ENCODE measurements around the gene CLCN7. TPM values are rescaled to one million over a fixed set of nuclear protein-coding genes. Genes with fewer than 3 reads are reported as not detected.

Gene CLCN7
- total and polyA plus RNA-seq, 2 of the 8 experiments (the other 6 are each of a cell fraction or from before 2014, with no cell fraction given) = 38.6 to 81.5 TPM

Other genes starting within 250 kb of the CLCN7 start
- not detected in 2 replicates for gene TPSG1, start 249.8 kb downstream of the CLCN7 start, total RNA-seq (2021; fragmentation: NEBNext Ultra II Directional; extraction: Animal tissue kit (Norgen Biotek cat#: 25700))
- gene TPSG1, start 249.8 kb downstream of the CLCN7 start, polyA plus RNA-seq (2011; rRNA removed) = not detected in 2 replicates
- not detected in 2 replicates for gene TPSB2, start 244.8 kb downstream of the CLCN7 start, total RNA-seq (2021; fragmentation: NEBNext Ultra II Directional; extraction: Animal tissue kit (Norgen Biotek cat#: 25700))
- 0.08 TPM in 1 of 2 replicates, not detected in the other for gene TPSB2, start 244.8 kb downstream of the CLCN7 start, polyA plus RNA-seq (2011; rRNA removed)
- gene TPSAB1, start 234.3 kb downstream of the CLCN7 start, total RNA-seq (2021; fragmentation: NEBNext Ultra II Directional; extraction: Animal tissue kit (Norgen Biotek cat#: 25700)) = not detected in 2 replicates
- gene TPSAB1, start 234.3 kb downstream of the CLCN7 start, polyA plus RNA-seq (2011; rRNA removed) = 0.09 TPM in 2 replicates
- not detected in 2 replicates for gene TPSD1, start 219.0 kb downstream of the CLCN7 start, total RNA-seq (2021; fragmentation: NEBNext Ultra II Directional; extraction: Animal tissue kit (Norgen Biotek cat#: 25700))
- 0.26 and 0.61 TPM in 2 replicates for gene TPSD1, start 219.0 kb downstream of the CLCN7 start, polyA plus RNA-seq (2011; rRNA removed)
- 268 and 272 TPM in 2 replicates for gene UBE2I, start 165.4 kb downstream of the CLCN7 start, total RNA-seq (2021; fragmentation: NEBNext Ultra II Directional; extraction: Animal tissue kit (Norgen Biotek cat#: 25700))
- 148 and 162 TPM in 2 replicates for gene UBE2I, start 165.4 kb downstream of the CLCN7 start, polyA plus RNA-seq (2011; rRNA removed)
- 6.8 and 7.9 TPM in 2 replicates for gene BAIAP3, start 141.4 kb downstream of the CLCN7 start, total RNA-seq (2021; fragmentation: NEBNext Ultra II Directional; extraction: Animal tissue kit (Norgen Biotek cat#: 25700))
- gene BAIAP3, start 141.4 kb downstream of the CLCN7 start, polyA plus RNA-seq (2011; rRNA removed) = 2.9 and 6.3 TPM in 2 replicates
- gene TSR3, start 123.2 kb downstream of the CLCN7 start, total RNA-seq (2021; fragmentation: NEBNext Ultra II Directional; extraction: Animal tissue kit (Norgen Biotek cat#: 25700)) = 45.9 and 52.3 TPM in 2 replicates
- gene TSR3, start 123.2 kb downstream of the CLCN7 start, polyA plus RNA-seq (2011; rRNA removed) = 43.1 and 66.0 TPM in 2 replicates
- 25.2 and 26.2 TPM in 2 replicates for gene GNPTG, start 123.1 kb downstream of the CLCN7 start, total RNA-seq (2021; fragmentation: NEBNext Ultra II Directional; extraction: Animal tissue kit (Norgen Biotek cat#: 25700))
- gene GNPTG, start 123.1 kb downstream of the CLCN7 start, polyA plus RNA-seq (2011; rRNA removed) = 51.2 and 73.3 TPM in 2 replicates
- gene UNKL, start 60.3 kb downstream of the CLCN7 start, total RNA-seq (2021; fragmentation: NEBNext Ultra II Directional; extraction: Animal tissue kit (Norgen Biotek cat#: 25700)) = 31.8 and 32.1 TPM in 2 replicates
- 25.1 and 32.0 TPM in 2 replicates for gene UNKL, start 60.3 kb downstream of the CLCN7 start, polyA plus RNA-seq (2011; rRNA removed)
- gene UQCC4, start 54.3 kb downstream of the CLCN7 start, total RNA-seq (2021; fragmentation: NEBNext Ultra II Directional; extraction: Animal tissue kit (Norgen Biotek cat#: 25700)) = 13.4 and 14.9 TPM in 2 replicates
- 33.8 and 35.0 TPM in 2 replicates for gene UQCC4, start 54.3 kb downstream of the CLCN7 start, polyA plus RNA-seq (2011; rRNA removed)
- gene PERCC1, start 44.0 kb downstream of the CLCN7 start, total RNA-seq (2021; fragmentation: NEBNext Ultra II Directional; extraction: Animal tissue kit (Norgen Biotek cat#: 25700)) = not detected in 2 replicates
- gene PERCC1, start 44.0 kb downstream of the CLCN7 start, polyA plus RNA-seq (2011; rRNA removed) = not detected in 2 replicates
- gene CCDC154, start 30.5 kb downstream of the CLCN7 start, total RNA-seq (2021; fragmentation: NEBNext Ultra II Directional; extraction: Animal tissue kit (Norgen Biotek cat#: 25700)) = 0.88 and 1.3 TPM in 2 replicates
- 0.15 and 0.58 TPM in 2 replicates for gene CCDC154, start 30.5 kb downstream of the CLCN7 start, polyA plus RNA-seq (2011; rRNA removed)
- gene PTX4, start 13.9 kb upstream of the CLCN7 start, total RNA-seq (2021; fragmentation: NEBNext Ultra II Directional; extraction: Animal tissue kit (Norgen Biotek cat#: 25700)) = not detected in 2 replicates
- gene PTX4, start 13.9 kb upstream of the CLCN7 start, polyA plus RNA-seq (2011; rRNA removed) = not detected in 2 replicates
- gene TELO2, start 18.3 kb upstream of the CLCN7 start, total RNA-seq (2021; fragmentation: NEBNext Ultra II Directional; extraction: Animal tissue kit (Norgen Biotek cat#: 25700)) = 64.8 and 66.4 TPM in 2 replicates
- 39.3 and 72.9 TPM in 2 replicates for gene TELO2, start 18.3 kb upstream of the CLCN7 start, polyA plus RNA-seq (2011; rRNA removed)
- gene TMEM204, start 58.6 kb upstream of the CLCN7 start, total RNA-seq (2021; fragmentation: NEBNext Ultra II Directional; extraction: Animal tissue kit (Norgen Biotek cat#: 25700)) = not detected in 2 replicates
- gene TMEM204, start 58.6 kb upstream of the CLCN7 start, polyA plus RNA-seq (2011; rRNA removed) = 0.03 TPM in 1 of 2 replicates, not detected in the other
- 20.6 and 20.9 TPM in 2 replicates for gene IFT140, start 137.0 kb upstream of the CLCN7 start, total RNA-seq (2021; fragmentation: NEBNext Ultra II Directional; extraction: Animal tissue kit (Norgen Biotek cat#: 25700))
- gene IFT140, start 137.0 kb upstream of the CLCN7 start, polyA plus RNA-seq (2011; rRNA removed) = 9.7 and 16.1 TPM in 2 replicates
- 23.2 and 26.2 TPM in 2 replicates for gene CRAMP1, start 137.3 kb upstream of the CLCN7 start, total RNA-seq (2021; fragmentation: NEBNext Ultra II Directional; extraction: Animal tissue kit (Norgen Biotek cat#: 25700))
- gene CRAMP1, start 137.3 kb upstream of the CLCN7 start, polyA plus RNA-seq (2011; rRNA removed) = 19.2 and 31.0 TPM in 2 replicates
- gene JPT2, start 203.3 kb upstream of the CLCN7 start, total RNA-seq (2021; fragmentation: NEBNext Ultra II Directional; extraction: Animal tissue kit (Norgen Biotek cat#: 25700)) = 197 and 199 TPM in 2 replicates
- gene JPT2, start 203.3 kb upstream of the CLCN7 start, polyA plus RNA-seq (2011; rRNA removed) = 67.6 and 70.8 TPM in 2 replicates
- 41.4 and 43.4 TPM in 2 replicates for gene MAPK8IP3, start 231.2 kb upstream of the CLCN7 start, total RNA-seq (2021; fragmentation: NEBNext Ultra II Directional; extraction: Animal tissue kit (Norgen Biotek cat#: 25700))
- gene MAPK8IP3, start 231.2 kb upstream of the CLCN7 start, polyA plus RNA-seq (2011; rRNA removed) = 16.9 and 27.9 TPM in 2 replicates